Transverse colon (tissue), 4 donors: ENCODE data around the gene DNASE1L3. TPM values are rescaled to one million over a fixed set of nuclear protein-coding genes. Genes with fewer than 3 reads are reported as not detected.

Source experiments
- DNase-seq: peaks from one replicate; pipeline ENCODE4 v3.0.0-alpha.2; 2019
- H3K27ac ChIP-seq, 4 donors: fragments of 200-600 bp; sonication (generic); 2 replicates each; pipeline ENCODE4 v1.5.1; 2016 to 2018; ENCODE audit warnings: inconsistent platforms in 4 of 4
- H3K27me3 ChIP-seq: fragments of 200-600 bp; sonication (generic); 2 replicates; pipeline ENCODE4 v1.5.1; 2017; ENCODE audit warnings: inconsistent platforms
- H3K36me3 ChIP-seq, 4 donors: fragments of 200-600 bp; sonication (generic); 2 replicates each; pipeline ENCODE4 v1.5.1; 2017 to 2019; ENCODE audit warnings: inconsistent platforms in 4 of 4
- H3K4me1 ChIP-seq, 4 donors: fragments of 200-600 bp; sonication (generic); 2 replicates each; pipeline ENCODE4 v1.5.1; 2017 to 2020; ENCODE audit warnings: inconsistent platforms in 4 of 4
- H3K4me3 ChIP-seq, 4 donors: fragments of 200-600 bp; sonication (generic); 1 replicate in 1 of 4; 2 replicates in 3 of 4; pipeline versions ENCODE4 v1.5.1 to v1.6.1; 2017 to 2019; ENCODE audit warnings: inconsistent platforms in 4 of 4
- H3K9me3 ChIP-seq, 2 donors: fragments of 200-600 bp; sonication (generic); 2 replicates each; pipeline ENCODE4 v1.5.1; 2017 to 2019; ENCODE audit warnings: inconsistent platforms in 2 of 2
- EP300 ChIP-seq: sonication (generic); formaldehyde crosslinking; IDR thresholded peaks from one replicate; pipeline ENCODE4 v1.6.1; 2017; ENCODE audit warnings: antibody characterized with exemption, low read depth
- POLR2A ChIP-seq: fragments of 450-650 bp; IDR thresholded peaks from one replicate; pipeline ENCODE4 v1.6.1; 2016; ENCODE audit warnings: antibody characterized with exemption, mild to moderate bottlenecking, moderate library complexity
- POLR2AphosphoS5 ChIP-seq, 3 donors: sonication (generic); formaldehyde crosslinking; IDR thresholded peaks; one replicate each; pipeline ENCODE4 v1.6.1; 2016; ENCODE audit warnings: antibody characterized with exemption in 3 of 3
- WGBS, 2 donors: methylation state at CpG; one replicate each; pipeline ENCODE4 v1.1.5; 2018; ENCODE audit warnings: low coverage in 1 of 2; 5-methylcytosine and 5-hydroxymethylcytosine counted together
- in situ Hi-C, 4 donors: fragments of 200-750 bp; cut with MboI; loops; one replicate each; pipeline versions ENCODE4 v1.15.0 to v1.15.1; 2017; ENCODE audit warnings: low sequenced_read_pairs in 3 of 4, low pct_ligation_motif_present in 1 of 4, low pct_unique_long_range_greater_than_20kb in 1 of 4
- intact Hi-C: fragments of 100-400 bp; cut with DNase I; formaldehyde crosslinking; loops from one replicate; pipeline ENCODE4 v1.15.1; 2023; ENCODE audit warnings: low total_unique reads
- total RNA-seq, 4 donors: library from RNA; depleted of rRNA; stranded (reverse); fragments of >200 nt; gene quantifications; one replicate each; pipeline ENCODE4 v1.1.0, GENCODE V29; 2016
- TF ChIP-seq, protein P1 (sequence below), 5 experiments: fragments of 200-600 bp in 3 of 5; fragments of 450-650 bp in 2 of 5; sonication (generic) in 3 of 5; IDR thresholded peaks; 1 replicate in 2 of 5; 2 replicates in 3 of 5; pipeline ENCODE4 v1.5.1; 2016 to 2017; ENCODE audit warnings: antibody characterized with exemption in 5 of 5, inconsistent platforms in 3 of 5, mild to moderate bottlenecking in 2 of 5, moderate library complexity in 1 of 5

Gene DNASE1L3
- total RNA-seq, 4 donors from 2014 or later = 1.9 to 6.8 (median 3.6) TPM

DNA sequence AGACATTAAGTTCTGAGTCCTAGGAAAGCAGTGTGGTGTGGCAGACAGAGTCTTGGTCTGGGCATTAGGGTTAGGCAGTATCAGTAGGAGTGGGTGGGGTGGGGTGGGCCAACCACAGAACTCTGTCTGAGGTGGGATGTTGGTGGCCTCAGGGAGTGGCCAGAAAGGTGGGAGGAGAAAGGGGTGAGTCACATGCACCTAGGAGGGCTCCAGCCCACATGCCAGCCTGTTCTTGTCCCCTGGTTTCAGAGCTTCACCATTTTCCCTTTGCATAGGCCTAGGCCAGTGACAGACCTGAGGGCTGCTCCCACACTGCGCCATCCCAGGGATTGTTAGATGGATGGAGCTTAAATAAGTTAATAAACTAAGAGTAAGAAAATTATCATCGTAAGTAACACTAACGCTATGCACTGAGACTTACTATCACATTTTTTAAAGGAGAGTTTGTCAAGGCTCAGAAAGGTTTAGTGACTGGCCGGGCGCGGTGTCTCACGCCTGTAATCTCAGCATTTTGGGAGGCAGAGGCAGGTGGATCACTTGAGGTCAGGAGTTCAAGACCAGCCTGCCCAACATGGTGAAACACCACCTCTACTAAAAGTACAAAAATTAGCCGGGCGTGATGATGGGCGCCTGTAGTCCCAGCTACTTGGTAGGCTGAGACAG lies 33.8 kb downstream of the DNASE1L3 start:
- no peaks in the 10 kb centered on the region for H3K9me3 ChIP-seq
- no peak overlapping the region for H3K4me3 ChIP-seq
- in situ Hi-C loops (loop anchor here in 1 of 4 donors (25.0 kb wide), 1 partner anchor 235 kb away; no protein-coding TSS in a partner anchor), intact Hi-C loops (no loop called here)
- no peak for DNase-seq
- no peaks in the 10 kb centered on the region for H3K27me3 ChIP-seq
- no peaks in the 10 kb centered on the region for H3K36me3 ChIP-seq
- TF ChIP-seq POLR2AphosphoS5 (IDR thresholded peaks at IDR 0.05) (no peak), POLR2A (no peak), EP300 (no peak)
- TF ChIP-seq, protein P1, sequence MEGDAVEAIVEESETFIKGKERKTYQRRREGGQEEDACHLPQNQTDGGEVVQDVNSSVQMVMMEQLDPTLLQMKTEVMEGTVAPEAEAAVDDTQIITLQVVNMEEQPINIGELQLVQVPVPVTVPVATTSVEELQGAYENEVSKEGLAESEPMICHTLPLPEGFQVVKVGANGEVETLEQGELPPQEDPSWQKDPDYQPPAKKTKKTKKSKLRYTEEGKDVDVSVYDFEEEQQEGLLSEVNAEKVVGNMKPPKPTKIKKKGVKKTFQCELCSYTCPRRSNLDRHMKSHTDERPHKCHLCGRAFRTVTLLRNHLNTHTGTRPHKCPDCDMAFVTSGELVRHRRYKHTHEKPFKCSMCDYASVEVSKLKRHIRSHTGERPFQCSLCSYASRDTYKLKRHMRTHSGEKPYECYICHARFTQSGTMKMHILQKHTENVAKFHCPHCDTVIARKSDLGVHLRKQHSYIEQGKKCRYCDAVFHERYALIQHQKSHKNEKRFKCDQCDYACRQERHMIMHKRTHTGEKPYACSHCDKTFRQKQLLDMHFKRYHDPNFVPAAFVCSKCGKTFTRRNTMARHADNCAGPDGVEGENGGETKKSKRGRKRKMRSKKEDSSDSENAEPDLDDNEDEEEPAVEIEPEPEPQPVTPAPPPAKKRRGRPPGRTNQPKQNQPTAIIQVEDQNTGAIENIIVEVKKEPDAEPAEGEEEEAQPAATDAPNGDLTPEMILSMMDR (IDR thresholded peaks at IDR 0.05) = no peak
- WGBS, 2 donors = 88 to 91% methylated on average over 7 to 10 of the region's 10 CpGs
- peak overlapping the region in 2 of 4 donors; percentile 50 to 78 for H3K27ac ChIP-seq
- H3K4me1 ChIP-seq = peaks cover 28 to 66% (median 47%) of the 10 kb centered on the region in 4 donors

DNA sequence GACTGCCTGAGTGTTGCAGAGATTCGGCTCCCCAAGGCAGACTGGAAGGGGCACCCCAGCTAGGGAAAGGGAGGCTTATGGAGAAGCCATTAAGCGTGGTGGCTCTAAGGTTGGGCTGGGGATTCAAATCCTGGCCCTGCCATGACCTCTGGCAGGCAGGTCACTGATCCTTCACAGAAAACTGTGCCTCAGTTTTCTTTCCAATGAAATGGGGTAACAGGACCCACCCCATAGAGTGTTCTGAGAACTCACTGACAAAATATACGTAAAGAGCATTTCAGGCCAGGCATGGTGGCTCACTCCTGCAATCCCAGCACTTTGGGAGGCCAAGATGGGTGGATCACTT lies 34.6 kb downstream of the DNASE1L3 start:
- Histone ChIP-seq H3K9me3 (no peaks in the 10 kb centered on the region), H3K4me1 (peaks cover 28 to 62% (median 47%) of the 10 kb centered on the region in 4 donors), H3K27ac (peak overlapping the region; percentile 68 to 83 (median 76)), H3K27me3 (no peaks in the 10 kb centered on the region), H3K4me3 (no peak overlapping the region), H3K36me3 (peaks cover 0 to 1% (median 0%) of the 10 kb centered on the region in 4 donors)
- TF ChIP-seq POLR2A (no peak), EP300 (no peak), POLR2AphosphoS5 (IDR thresholded peaks at IDR 0.05) (no peak)
- TF ChIP-seq, protein P1 (IDR thresholded peaks at IDR 0.05) = no peak
- DNase-seq = no peak
- in situ Hi-C loops (loop anchor here in 1 of 4 donors (25.0 kb wide), 1 partner anchor 236 kb away; no protein-coding TSS in a partner anchor), intact Hi-C loops (no loop called here)
- 50 to 80% methylated on average over 2 to 3 of the region's 3 CpGs for WGBS, 2 donors

DNA sequence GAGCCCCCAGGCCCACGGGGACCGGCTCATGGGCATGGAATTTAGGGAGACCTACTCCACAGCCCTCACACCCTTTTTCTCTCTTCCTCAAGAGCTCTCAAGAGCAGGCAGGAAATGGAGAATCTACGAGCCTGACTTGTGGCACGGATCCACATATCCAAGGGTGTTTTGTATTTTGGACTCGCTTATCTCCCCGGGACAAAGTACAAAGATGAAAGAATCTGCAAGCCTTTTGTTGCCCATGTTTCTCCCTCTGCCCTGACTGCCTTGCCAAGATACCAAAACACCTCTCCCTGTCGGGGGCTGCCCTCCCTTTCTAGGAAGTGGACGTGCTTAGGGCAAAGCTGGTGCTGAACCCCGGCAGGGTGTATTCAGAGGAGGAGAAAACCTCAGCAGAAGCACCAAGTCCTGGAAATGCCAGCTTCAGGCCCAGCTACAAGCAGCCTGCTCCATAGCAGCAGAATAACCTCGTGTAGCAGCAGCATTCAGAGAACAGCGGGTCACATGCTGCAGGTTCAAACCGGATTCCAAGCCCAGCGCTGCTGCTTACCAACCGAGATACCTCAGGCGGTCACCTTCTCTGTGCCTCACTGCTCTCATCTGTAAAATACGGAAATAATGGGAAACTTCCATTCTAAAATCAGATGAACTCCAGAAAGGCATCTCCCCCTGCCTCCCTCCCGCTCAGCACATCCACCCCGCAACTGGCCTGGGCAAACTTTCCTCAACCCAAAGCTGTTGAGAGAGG lies 35.2 kb downstream of the DNASE1L3 start:
- TF ChIP-seq POLR2A (no peak), POLR2AphosphoS5 (IDR thresholded peaks at IDR 0.05) (peak in 1 of 3 donors; percentile 62)
- intact Hi-C loops = no loop called here
- Histone ChIP-seq H3K4me3 (no peak overlapping the region), H3K9me3 (no peaks in the 10 kb centered on the region), H3K27ac (peak overlapping the region; percentile 68 to 83 (median 76)), H3K36me3 (peaks cover 0 to 6% (median 2%) of the 10 kb centered on the region in 4 donors), H3K4me1 (peaks cover 28 to 62% (median 47%) of the 10 kb centered on the region in 4 donors), H3K27me3 (no peaks in the 10 kb centered on the region)
- WGBS, 2 donors = 23 to 33% methylated on average over 3 to 18 of the region's 18 CpGs
- DNase-seq = peak; percentile 77
- in situ Hi-C loops = loop anchor here in 1 of 4 donors (25.0 kb wide), 1 partner anchor 237 kb away; no protein-coding TSS in a partner anchor

DNA sequence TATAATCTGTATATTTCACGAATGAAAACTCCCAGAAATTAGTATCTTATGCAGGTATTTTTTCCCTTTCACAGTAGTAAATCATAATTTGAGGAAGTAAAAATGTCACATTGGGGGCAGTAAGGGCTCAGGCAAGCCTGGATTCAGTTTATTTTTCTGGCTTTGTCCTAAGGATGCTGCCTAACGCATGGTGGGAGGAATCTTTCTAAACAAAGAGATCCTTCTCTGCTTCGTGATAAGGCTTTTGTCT lies 35.7 kb downstream of the DNASE1L3 start:
- no peaks in the 10 kb centered on the region for H3K9me3 ChIP-seq
- WGBS, 2 donors = 14 to 37% methylated on average over 2 to 3 of the region's 3 CpGs
- H3K27ac ChIP-seq = peak overlapping the region; percentile 68 to 83 (median 76)
- H3K4me1 ChIP-seq = peaks cover 28 to 62% (median 47%) of the 10 kb centered on the region in 4 donors
- DNase-seq = no peak
- no peak overlapping the region for H3K4me3 ChIP-seq
- intact Hi-C loops (no loop called here), in situ Hi-C loops (loop anchor here in 1 of 4 donors (25.0 kb wide), 1 partner anchor 237 kb away; no protein-coding TSS in a partner anchor)
- peaks cover 0 to 11% (median 4%) of the 10 kb centered on the region in 4 donors for H3K36me3 ChIP-seq
- H3K27me3 ChIP-seq = no peaks in the 10 kb centered on the region
- no peak for TF ChIP-seq POLR2A
- TF ChIP-seq EP300 = no peak
